Ectodermal cell (in vitro differentiated cells): ENCODE measurements around the gene RGS13.
"Not testable (repeated sequence)": the region's sequence is repeated elsewhere in the genome, so short reads cannot be mapped to it uniquely, and the experiment has no call there.

ENCODE experiments used
- H3K27ac ChIP-seq: 2 replicates; pipeline ENCODE4 v1.7.0; 2013; ENCODE audit warnings: mild to moderate bottlenecking, low read depth, low read length; ENCODE audit not compliant: insufficient read depth, poor library complexity, severe bottlenecking
- H3K27me3 ChIP-seq: 2 replicates; pipeline ENCODE4 v1.7.0; 2013; ENCODE audit warnings: mild to moderate bottlenecking, low read length; ENCODE audit not compliant: insufficient read depth, control insufficient read depth, poor library complexity, severe bottlenecking
- H3K36me3 ChIP-seq: one replicate; pipeline ENCODE4 v1.7.0; 2013; ENCODE audit warnings: low read length; ENCODE audit not compliant: control insufficient read depth, insufficient read depth
- H3K4me1 ChIP-seq: one replicate; pipeline ENCODE4 v1.7.0; 2013; ENCODE audit warnings: low read length; ENCODE audit not compliant: control insufficient read depth, insufficient read depth
- H3K4me3 ChIP-seq: 2 replicates; pipeline ENCODE4 v1.7.0; 2013; ENCODE audit warnings: low read depth, low read length, control low read depth; ENCODE audit not compliant: insufficient read depth
- H3K9me3 ChIP-seq: 2 replicates; pipeline ENCODE4 v1.7.0; 2013; ENCODE audit warnings: mild to moderate bottlenecking, low read length, moderate library complexity; ENCODE audit not compliant: control insufficient read depth
- WGBS, 2 experiments: methylation state at CpG; one replicate each; pipeline ENCODE4 v1.1.7; 2013; ENCODE audit warnings: missing lambda C conversion rate in 2 of 2; 5-methylcytosine and 5-hydroxymethylcytosine counted together

The RGS13 gene

GRCh38 chr1:192675716-192676115 is 39.8 kb downstream of the RGS13 start:
- no peaks in the 10 kb centered on the region for H3K36me3 ChIP-seq
- no CpG with 5 or more reads among the region's 1 CpG for WGBS, 2 experiments
- H3K4me1 ChIP-seq, result no peaks in the 10 kb centered on the region
- no peaks in the 10 kb centered on the region for H3K9me3 ChIP-seq
- no peaks in the 10 kb centered on the region for H3K27me3 ChIP-seq
- no peak overlapping the region for H3K27ac ChIP-seq
- no peak overlapping the region for H3K4me3 ChIP-seq

- no peaks in the 10 kb centered on the region for H3K9me3 ChIP-seq
- no peaks in the 10 kb centered on the region for H3K27me3 ChIP-seq
- H3K36me3 ChIP-seq, result no peaks in the 10 kb centered on the region
- H3K4me3 ChIP-seq, result no peak overlapping the region
- no peak overlapping the region for H3K27ac ChIP-seq
- H3K4me1 ChIP-seq, result no peaks in the 10 kb centered on the region
These were observed 42.2 kb downstream of the RGS13 start for GRCh38 chr1:192678099-192678498.

- no peaks in the 10 kb centered on the region for H3K36me3 ChIP-seq
These were observed 46.4 kb downstream of the RGS13 start for GRCh38 chr1:192682335-192682734.

GRCh38 chr1:192683081-192683480 is 47.1 kb downstream of the RGS13 start:
- whole genome bisulfite sequencing, 2 experiments, result 92 to 99% methylated on average over 4 of the region's 4 CpGs
- not testable (repeated sequence) for H3K4me3 ChIP-seq, H3K9me3 ChIP-seq, H3K27ac ChIP-seq, H3K36me3 ChIP-seq, H3K4me1 ChIP-seq, H3K27me3 ChIP-seq

More at GRCh38 chr1:192682335-192682734, 46.4 kb downstream of the RGS13 start:
- Histone ChIP-seq H3K4me3 (no peak overlapping the region), H3K27ac (no peak overlapping the region), H3K4me1 (no peaks in the 10 kb centered on the region), H3K9me3 (no peaks in the 10 kb centered on the region), H3K27me3 (no peaks in the 10 kb centered on the region)
- WGBS, 2 experiments, result 88 to 94% methylated on average over 1 of the region's 1 CpG

DNA sequence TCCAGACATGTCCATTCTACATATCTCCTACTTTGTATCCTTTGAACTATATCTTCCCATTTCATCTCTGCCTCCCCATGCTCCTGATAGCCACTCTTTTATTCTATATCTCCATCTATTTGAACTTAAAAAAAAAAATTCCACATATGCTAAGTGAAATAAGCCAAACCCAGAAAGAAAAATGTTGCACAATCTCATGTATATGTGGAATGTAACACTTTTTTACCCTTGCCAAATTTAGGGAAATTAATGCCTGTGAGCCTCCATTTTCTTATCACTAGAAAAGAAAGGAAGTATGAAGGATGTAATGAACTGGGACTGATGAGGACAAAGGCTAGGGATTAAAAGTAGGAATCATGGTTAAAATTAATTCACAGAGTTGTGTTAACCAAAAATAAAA is 53.5 kb downstream of the RGS13 start:
- H3K36me3 ChIP-seq, result no peaks in the 10 kb centered on the region
- no peak overlapping the region for H3K4me3 ChIP-seq
- no peaks in the 10 kb centered on the region for H3K4me1 ChIP-seq
- no peaks in the 10 kb centered on the region for H3K27me3 ChIP-seq
- no peak overlapping the region for H3K27ac ChIP-seq
- no peaks in the 10 kb centered on the region for H3K9me3 ChIP-seq

DNA sequence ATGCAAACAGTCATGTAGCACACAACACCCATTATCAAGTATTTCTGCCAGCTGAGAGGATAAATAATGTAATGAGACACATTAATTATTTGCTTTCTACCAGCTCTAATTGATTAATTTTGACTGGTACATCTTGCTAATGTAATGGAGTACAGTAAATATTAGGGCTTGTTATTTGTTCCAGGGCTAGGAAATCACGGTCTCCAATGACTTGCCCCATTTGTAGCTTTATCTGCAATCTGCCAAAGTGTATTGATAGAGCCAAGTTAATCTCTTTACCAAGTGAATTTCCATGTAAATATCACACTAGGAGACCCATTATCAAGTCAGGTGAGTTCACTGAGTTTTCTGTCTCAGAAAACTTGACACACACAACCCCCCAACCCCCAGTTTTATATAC is 55.1 kb downstream of the RGS13 start:
- Histone ChIP-seq H3K9me3 (no peaks in the 10 kb centered on the region), H3K27ac (no peak overlapping the region), H3K4me3 (no peak overlapping the region), H3K4me1 (no peaks in the 10 kb centered on the region), H3K36me3 (no peaks in the 10 kb centered on the region), H3K27me3 (no peaks in the 10 kb centered on the region)
- 63 to 72% methylated on average over 1 of the region's 1 CpG for WGBS, 2 experiments

DNA sequence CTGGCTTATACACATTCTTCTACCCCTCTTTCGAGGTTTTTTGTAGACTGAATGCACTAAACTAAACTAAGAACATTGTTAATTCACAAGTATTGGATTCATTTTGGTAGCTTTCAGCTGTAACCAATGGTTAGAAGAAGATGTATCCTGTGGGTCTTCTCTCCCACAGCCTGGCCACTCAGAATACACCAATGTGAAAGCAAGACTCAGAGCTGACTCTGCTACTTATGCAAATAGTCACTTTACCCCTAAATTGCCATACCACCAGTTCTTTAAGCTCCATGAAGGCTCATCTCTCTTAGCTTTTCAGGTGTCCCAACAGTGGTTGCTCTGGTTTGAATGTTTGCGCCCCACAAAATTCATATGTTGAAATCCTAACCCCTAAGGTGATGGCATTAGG is 60.1 kb downstream of the RGS13 start:
- Histone ChIP-seq H3K9me3 (no peaks in the 10 kb centered on the region), H3K4me1 (no peaks in the 10 kb centered on the region), H3K27me3 (no peaks in the 10 kb centered on the region), H3K4me3 (no peak overlapping the region), H3K36me3 (no peaks in the 10 kb centered on the region), H3K27ac (no peak overlapping the region)
- WGBS, 2 experiments, result 86 to 96% methylated on average over 2 of the region's 2 CpGs

- Histone ChIP-seq H3K4me3 (no peak overlapping the region), H3K27me3 (no peaks in the 10 kb centered on the region), H3K9me3 (no peaks in the 10 kb centered on the region), H3K4me1 (no peaks in the 10 kb centered on the region), H3K27ac (no peak overlapping the region), H3K36me3 (no peaks in the 10 kb centered on the region)
- 89 to 90% methylated on average over 2 of the region's 2 CpGs for WGBS, 2 experiments
These were observed 61.8 kb downstream of the RGS13 start for GRCh38 chr1:192697771-192698170.

- Histone ChIP-seq H3K27me3 (no peaks in the 10 kb centered on the region), H3K4me1 (no peaks in the 10 kb centered on the region), H3K9me3 (no peaks in the 10 kb centered on the region), H3K27ac (no peak overlapping the region), H3K36me3 (no peaks in the 10 kb centered on the region), H3K4me3 (no peak overlapping the region)
- 92 to 95% methylated on average over 11 of the region's 11 CpGs for WGBS, 2 experiments
These were observed 62.8 kb downstream of the RGS13 start for GRCh38 chr1:192698731-192699130.

DNA sequence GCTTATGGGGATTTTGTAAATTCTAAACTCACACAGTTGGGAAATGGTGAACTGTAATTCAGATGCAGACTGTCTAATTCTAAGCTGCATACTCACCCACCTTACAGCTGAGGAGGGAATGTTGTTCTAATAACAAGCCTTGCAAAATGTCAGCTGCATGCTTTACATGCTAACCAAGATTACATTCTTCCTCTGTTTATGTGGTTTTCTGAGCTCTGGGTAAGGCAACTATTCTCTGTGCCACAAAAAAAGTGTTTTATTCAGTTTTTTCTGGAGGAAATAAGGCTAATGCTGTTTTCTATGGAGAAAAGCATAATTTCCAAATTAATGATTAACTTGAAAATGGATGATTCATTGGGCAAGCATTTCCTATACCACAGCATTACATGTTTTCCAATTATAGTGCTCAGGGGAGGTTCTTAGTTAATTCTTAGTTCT is 64.9 kb downstream of the RGS13 start:
- Histone ChIP-seq H3K27ac (no peak overlapping the region), H3K27me3 (no peaks in the 10 kb centered on the region), H3K9me3 (no peaks in the 10 kb centered on the region), H3K4me1 (no peaks in the 10 kb centered on the region), H3K36me3 (no peaks in the 10 kb centered on the region), H3K4me3 (no peak overlapping the region)

DNA sequence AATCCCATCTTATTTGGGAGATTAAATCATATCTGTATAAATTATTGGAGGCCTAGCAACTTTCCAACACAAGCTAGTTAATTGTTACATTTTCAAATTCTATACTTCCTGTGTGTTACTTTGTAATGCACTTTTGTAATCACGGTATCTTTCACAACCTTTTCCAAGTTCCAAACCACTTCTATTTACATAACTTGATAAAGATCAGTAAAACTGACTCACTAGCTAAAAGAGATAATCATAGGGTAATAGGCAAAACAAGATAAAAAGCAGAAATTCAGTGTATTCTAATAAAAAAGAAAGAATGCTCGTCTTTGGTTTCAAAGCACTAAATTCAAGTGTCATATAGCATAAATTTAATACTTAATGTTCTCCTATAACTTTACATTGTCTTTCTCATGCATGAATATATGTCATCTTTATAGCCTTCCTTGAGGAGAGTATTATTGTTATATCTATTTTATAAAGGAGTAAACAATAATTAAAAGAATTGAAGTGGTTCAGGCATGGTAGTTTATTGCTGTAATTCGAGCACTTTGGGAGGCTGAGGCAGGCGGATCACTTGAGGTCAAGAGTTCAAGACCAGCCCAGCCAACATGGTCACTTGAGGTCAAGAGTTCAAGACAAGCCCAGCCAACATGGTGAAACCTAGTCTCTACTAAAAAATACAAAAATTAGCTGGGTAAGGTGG is 66.4 kb downstream of the RGS13 start:
- no peak overlapping the region for H3K4me3 ChIP-seq
- WGBS, 2 experiments, result 89 to 97% methylated on average over 2 to 4 of the region's 4 CpGs
- no peaks in the 10 kb centered on the region for H3K4me1 ChIP-seq
- no peaks in the 10 kb centered on the region for H3K27me3 ChIP-seq
- H3K9me3 ChIP-seq, result no peaks in the 10 kb centered on the region
- H3K27ac ChIP-seq, result no peak overlapping the region
- no peaks in the 10 kb centered on the region for H3K36me3 ChIP-seq
